RWPE2 (cell line): ENCODE results near the gene UGT1A9.

Experiments
- ATAC-seq: fragments of 200-7000 bp; cut with Tn5 transposase; 3 replicates; pipeline ENCODE4 v1.9.1; 2021; ENCODE audit warnings: low read depth
- DNase-seq: peaks from one replicate; pipeline ENCODE4 v3.0.0-alpha.2; 2020; ENCODE audit warnings: low spot score
- H3K27ac ChIP-seq: fragments of 450-650 bp; 2 replicates; pipeline ENCODE4 v1.5.1; 2017; ENCODE audit warnings: mild to moderate bottlenecking; ENCODE audit not compliant: poor library complexity, severe bottlenecking
- H3K27me3 ChIP-seq: fragments of 250-450 bp; sonication (Bioruptor Pico); 2 replicates; pipeline ENCODE4 v1.5.1; 2021; ENCODE audit warnings: mild to moderate bottlenecking, moderate library complexity; ENCODE audit not compliant: insufficient read depth, poor library complexity, severe bottlenecking
- H3K36me3 ChIP-seq: fragments of 250-450 bp; sonication (Bioruptor Pico); 2 replicates; pipeline ENCODE4 v1.5.1; 2020; ENCODE audit warnings: low read depth, mild to moderate bottlenecking, moderate library complexity
- H3K4me1 ChIP-seq: fragments of 250-450 bp; sonication (Bioruptor Pico); 2 replicates; pipeline ENCODE4 v1.5.1; 2021; ENCODE audit warnings: mild to moderate bottlenecking, moderate library complexity; ENCODE audit not compliant: insufficient read depth, poor library complexity, severe bottlenecking
- H3K4me3 ChIP-seq: fragments of 250-450 bp; sonication (Bioruptor Pico); 2 replicates; pipeline ENCODE4 v1.5.1; 2021; ENCODE audit warnings: mild to moderate bottlenecking, moderate library complexity; ENCODE audit not compliant: severe bottlenecking
- H3K9me3 ChIP-seq: fragments of 250-450 bp; sonication (Bioruptor Pico); 2 replicates; pipeline ENCODE4 v1.5.1; 2021; ENCODE audit warnings: mild to moderate bottlenecking, moderate library complexity; ENCODE audit not compliant: severe bottlenecking
- TF ChIP-seq, protein P1 (sequence below): fragments of 450-650 bp; IDR thresholded peaks from one replicate; pipeline ENCODE4 v1.5.1; 2017; ENCODE audit warnings: mild to moderate bottlenecking, moderate library complexity; ENCODE audit not compliant: poor library complexity, severe bottlenecking

The UGT1A9 gene

DNA sequence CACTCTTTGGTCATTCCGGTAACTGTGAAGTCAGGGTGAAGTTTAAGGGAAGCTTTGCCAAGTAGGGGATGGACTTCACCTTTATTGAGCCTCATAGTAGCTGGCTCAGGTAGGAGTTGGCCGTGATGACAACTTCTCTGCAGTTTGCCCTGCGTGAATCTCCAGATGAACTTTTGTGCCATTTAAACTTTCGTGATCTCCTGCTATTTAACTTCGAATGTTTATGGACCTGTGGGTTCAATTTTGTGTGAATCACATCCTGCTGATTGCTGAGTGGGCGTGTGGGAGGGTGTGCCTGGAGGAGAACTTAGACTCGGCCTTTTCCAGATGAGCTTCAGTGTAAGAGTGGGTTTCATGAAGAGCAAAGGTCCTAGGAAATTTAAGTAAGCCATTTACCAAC is 92.6 kb downstream of the UGT1A9 start:
- H3K4me1 ChIP-seq = peaks cover 13% of the 10 kb centered on the region
- no peaks in the 10 kb centered on the region for H3K36me3 ChIP-seq
- DNase-seq (no peak), ATAC-seq (no peak)
- H3K27me3 ChIP-seq = no peaks in the 10 kb centered on the region
- no peak overlapping the region for H3K4me3 ChIP-seq
- H3K27ac ChIP-seq = no peak overlapping the region
- TF ChIP-seq, protein P1, sequence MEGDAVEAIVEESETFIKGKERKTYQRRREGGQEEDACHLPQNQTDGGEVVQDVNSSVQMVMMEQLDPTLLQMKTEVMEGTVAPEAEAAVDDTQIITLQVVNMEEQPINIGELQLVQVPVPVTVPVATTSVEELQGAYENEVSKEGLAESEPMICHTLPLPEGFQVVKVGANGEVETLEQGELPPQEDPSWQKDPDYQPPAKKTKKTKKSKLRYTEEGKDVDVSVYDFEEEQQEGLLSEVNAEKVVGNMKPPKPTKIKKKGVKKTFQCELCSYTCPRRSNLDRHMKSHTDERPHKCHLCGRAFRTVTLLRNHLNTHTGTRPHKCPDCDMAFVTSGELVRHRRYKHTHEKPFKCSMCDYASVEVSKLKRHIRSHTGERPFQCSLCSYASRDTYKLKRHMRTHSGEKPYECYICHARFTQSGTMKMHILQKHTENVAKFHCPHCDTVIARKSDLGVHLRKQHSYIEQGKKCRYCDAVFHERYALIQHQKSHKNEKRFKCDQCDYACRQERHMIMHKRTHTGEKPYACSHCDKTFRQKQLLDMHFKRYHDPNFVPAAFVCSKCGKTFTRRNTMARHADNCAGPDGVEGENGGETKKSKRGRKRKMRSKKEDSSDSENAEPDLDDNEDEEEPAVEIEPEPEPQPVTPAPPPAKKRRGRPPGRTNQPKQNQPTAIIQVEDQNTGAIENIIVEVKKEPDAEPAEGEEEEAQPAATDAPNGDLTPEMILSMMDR = no peak
- no peaks in the 10 kb centered on the region for H3K9me3 ChIP-seq

DNA sequence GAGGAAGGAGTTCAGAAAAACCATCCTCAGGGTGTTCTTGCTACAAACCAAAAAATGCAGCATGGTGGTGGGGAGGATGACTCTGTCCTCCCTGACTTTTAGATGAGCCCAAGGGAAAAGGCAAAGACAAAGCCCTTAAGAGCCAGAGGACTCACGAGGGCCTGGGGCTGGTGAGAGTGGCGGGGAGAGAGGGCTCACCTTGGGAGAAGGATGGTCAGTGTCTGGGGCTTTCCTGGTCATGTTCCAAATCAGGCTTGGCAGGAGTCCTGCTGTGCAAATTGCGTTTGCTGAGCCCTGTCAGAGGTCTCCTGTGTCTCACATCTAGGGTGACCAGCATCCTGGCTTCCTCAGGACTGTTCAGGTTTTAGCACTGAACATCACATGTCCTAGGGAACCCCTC is 93.1 kb downstream of the UGT1A9 start:
- Histone ChIP-seq H3K27me3 (no peaks in the 10 kb centered on the region), H3K4me3 (no peak overlapping the region), H3K4me1 (peaks cover 13% of the 10 kb centered on the region), H3K9me3 (no peaks in the 10 kb centered on the region), H3K27ac (no peak overlapping the region), H3K36me3 (no peaks in the 10 kb centered on the region)
- ATAC-seq (no peak), DNase-seq (no peak)
- TF ChIP-seq, protein P1 = no peak

DNA sequence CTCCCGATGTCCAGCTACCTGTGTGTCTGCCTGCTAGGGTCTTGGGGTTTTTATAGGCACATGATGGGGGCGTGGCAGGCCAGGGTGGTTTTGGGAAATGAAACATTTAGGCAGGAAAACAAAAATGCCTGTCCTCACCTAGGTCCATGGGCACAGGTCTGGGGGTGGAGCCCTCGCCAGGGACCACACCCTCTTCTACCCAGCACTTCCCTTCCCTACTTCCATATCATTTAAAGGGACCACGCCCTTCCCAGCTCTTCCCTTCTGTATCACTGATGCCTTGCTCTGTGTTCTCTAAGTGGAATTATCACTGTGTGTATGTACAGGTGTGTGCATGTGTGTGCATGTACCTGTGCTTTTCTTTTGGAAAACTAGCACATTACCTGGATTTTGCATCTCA is 94.7 kb downstream of the UGT1A9 start:
- H3K27ac ChIP-seq = no peak overlapping the region
- H3K4me1 ChIP-seq = peaks cover 8% of the 10 kb centered on the region
- H3K36me3 ChIP-seq = no peaks in the 10 kb centered on the region
- DNase-seq (no peak), ATAC-seq (no peak)
- H3K27me3 ChIP-seq = no peaks in the 10 kb centered on the region
- no peak overlapping the region for H3K4me3 ChIP-seq
- TF ChIP-seq, protein P1 = no peak
- H3K9me3 ChIP-seq = no peaks in the 10 kb centered on the region

DNA sequence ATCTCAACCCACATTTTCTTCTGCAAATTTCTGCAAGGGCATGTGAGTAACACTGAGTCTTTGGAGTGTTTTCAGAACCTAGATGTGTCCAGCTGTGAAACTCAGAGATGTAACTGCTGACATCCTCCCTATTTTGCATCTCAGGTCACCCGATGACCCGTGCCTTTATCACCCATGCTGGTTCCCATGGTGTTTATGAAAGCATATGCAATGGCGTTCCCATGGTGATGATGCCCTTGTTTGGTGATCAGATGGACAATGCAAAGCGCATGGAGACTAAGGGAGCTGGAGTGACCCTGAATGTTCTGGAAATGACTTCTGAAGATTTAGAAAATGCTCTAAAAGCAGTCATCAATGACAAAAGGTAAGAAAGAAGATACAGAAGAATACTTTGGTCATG is 96.4 kb downstream of the UGT1A9 start:
- Histone ChIP-seq H3K4me1 (peaks cover 4% of the 10 kb centered on the region), H3K9me3 (no peaks in the 10 kb centered on the region), H3K36me3 (no peaks in the 10 kb centered on the region), H3K4me3 (no peak overlapping the region), H3K27ac (no peak overlapping the region), H3K27me3 (no peaks in the 10 kb centered on the region)
- ATAC-seq (no peak), DNase-seq (no peak)
- TF ChIP-seq, protein P1 = no peak

DNA sequence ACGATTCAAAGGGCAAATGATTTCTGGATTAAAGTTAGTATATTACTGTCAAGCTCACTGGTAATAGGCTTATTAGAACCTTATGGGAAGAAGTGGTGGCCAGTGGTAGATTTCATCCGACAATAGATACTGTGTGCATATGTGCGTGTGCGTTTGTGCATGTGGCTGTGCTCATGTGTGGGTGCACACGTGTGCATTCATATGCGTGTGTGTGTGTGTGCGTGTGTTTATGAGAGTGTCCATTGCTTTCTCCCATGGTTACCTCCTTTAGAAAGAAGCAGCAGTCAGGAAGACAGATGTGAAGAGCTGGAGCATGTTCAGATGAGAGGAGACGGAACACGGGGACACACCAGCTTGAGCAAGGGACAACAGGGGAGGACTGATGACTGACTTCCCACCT is 97.6 kb downstream of the UGT1A9 start:
- Histone ChIP-seq H3K27ac (no peak overlapping the region), H3K4me3 (no peak overlapping the region), H3K27me3 (no peaks in the 10 kb centered on the region), H3K9me3 (no peaks in the 10 kb centered on the region), H3K4me1 (peaks cover 2% of the 10 kb centered on the region), H3K36me3 (no peaks in the 10 kb centered on the region)
- ATAC-seq (no peak), DNase-seq (no peak)
- TF ChIP-seq, protein P1 = no peak
